BJ (cell line): ENCODE measurements around the gene OSBPL1A. TPM values are rescaled to one million over a fixed set of nuclear protein-coding genes. Genes with fewer than 3 reads are reported as not detected.

Experiments used
- CTCF ChIA-PET: fragments of 350-600 bp; formaldehyde crosslinking; extraction: SDS; loops from one replicate; lab custom pipeline; 2021; ENCODE audit warnings: antibody characterized with exemption, inconsistent platforms; lab: Yijun Ruan, JAX
- POLR2A ChIA-PET: fragments of 300-600 bp; sonication (Branson Sonifier 250); formaldehyde crosslinking; extraction: SDS; loops from one replicate; lab custom pipeline; 2021; ENCODE audit warnings: antibody characterized with exemption; lab: Charles Lee
- DNase-seq: peaks from one replicate; pipeline ENCODE4 v3.0.0-alpha.2; 2011; ENCODE audit warnings: low read depth
- H3K27me3 ChIP-seq: 2 replicates; pipeline ENCODE4 v1.6.0; 2011; ENCODE audit warnings: low read length; ENCODE audit not compliant: control insufficient read depth, insufficient read depth
- H3K36me3 ChIP-seq: 2 replicates; pipeline ENCODE4 v1.5.1; 2011; ENCODE audit warnings: low read length; ENCODE audit not compliant: control insufficient read depth, insufficient read depth
- H3K4me3 ChIP-seq: 2 replicates; pipeline ENCODE4 v1.5.1; 2011; ENCODE audit warnings: low read depth, mild to moderate bottlenecking, control low read depth, low read length
- CTCF ChIP-seq: IDR thresholded peaks from 2 replicates; pipeline ENCODE4 v1.5.1; 2011; ENCODE audit warnings: low read depth, mild to moderate bottlenecking, control low read depth, inconsistent platforms, low read length, moderate library complexity; ENCODE audit not compliant: insufficient read depth
- polyA minus RNA-seq: library from RNA; depleted of rRNA, polyadenylated mRNA; stranded (reverse); fragments of >200 nt; gene quantifications from 2 replicates; pipeline ENCODE4 v1.2.3, GENCODE V29; 2011; rRNA and poly(A)+ RNA removed
- polyA plus RNA-seq: library from polyadenylated mRNA; depleted of rRNA; stranded (reverse); fragments of >200 nt; gene quantifications from 2 replicates; pipeline ENCODE4 v1.2.3, GENCODE V29; 2011; rRNA removed

OSBPL1A gene
- 20.1 and 30.9 TPM in 2 replicates for polyA plus RNA-seq
- polyA minus RNA-seq: 8.4 and 10.9 TPM in 2 replicates

- H3K36me3 ChIP-seq: no peaks in the 10 kb centered on the region
- DNase-seq: peak; percentile 45
- H3K4me3 ChIP-seq: peak within 1 kb of the TSS; percentile 72
- TF ChIP-seq CTCF: no peak
- ChIA-PET POLR2A (interaction anchor here (0.6 kb wide), 1 partner anchor 49 kb away, joined by 12 read pairs; no protein-coding TSS in a partner anchor), CTCF (interaction anchor here (1.0 to 2.3 kb wide), 3 partner anchors 9 to 38 kb away, joined by 3 to 10 read pairs (median 4); no protein-coding TSS in a partner anchor)
- H3K27me3 ChIP-seq: no peaks in the 10 kb centered on the region
These were observed at the start of gene OSBPL1A for GRCh38 chr18:24397694-24398368. Gene OSBPL1A, minus strand, starts transcription at chr18:24397824. Its CDS starts 20,291 bp downstream, at chr18:24377533.

- DNase-seq: no peak
- H3K36me3 ChIP-seq: peaks cover 5% of the 10 kb centered on the region; the same call in 1 of the 2 replicates
- CTCF ChIA-PET: interaction anchor here (0.6 to 1.4 kb wide), 3 partner anchors 13 to 1418 kb away, joined by 3 to 7 read pairs (median 7); no protein-coding TSS in a partner anchor
- no peaks in the 10 kb centered on the region for H3K27me3 ChIP-seq
- no peak overlapping the region for H3K4me3 ChIP-seq
- POLR2A ChIA-PET: interaction anchor here (0.5 kb wide), 1 partner anchor 49 kb away, joined by 12 read pairs; the partner anchor contains the start of gene OSBPL1A
- peak; percentile 15; the same call in 1 of the 2 replicates for TF ChIP-seq CTCF
These were observed 49.4 kb upstream of the OSBPL1A start for GRCh38 chr18:24446953-24447538.

DNA sequence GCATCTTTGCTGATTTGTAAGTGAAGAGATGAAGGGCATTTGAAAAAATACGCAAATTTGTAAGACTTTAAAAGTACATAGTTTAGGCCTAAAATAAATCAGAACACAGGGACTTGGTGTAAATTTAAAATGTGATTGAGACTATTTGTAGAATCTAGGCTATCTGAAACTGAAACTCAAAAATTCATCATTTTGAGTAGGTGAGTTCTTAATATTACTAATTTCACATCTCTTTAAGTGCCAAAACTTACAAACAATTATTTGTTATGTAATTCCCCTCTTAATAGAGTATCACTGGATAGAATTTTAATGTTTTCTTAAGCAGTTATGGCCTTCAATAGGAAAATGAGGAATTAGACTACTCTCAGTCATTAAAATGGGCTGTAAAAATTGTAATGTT lies 48.8 kb upstream of the OSBPL1A start:
- no peak for DNase-seq
- Histone ChIP-seq H3K36me3 (peaks cover 4% of the 10 kb centered on the region), H3K4me3 (no peak overlapping the region), H3K27me3 (no peaks in the 10 kb centered on the region)
- CTCF ChIA-PET: interaction anchor here (0.6 to 1.4 kb wide), 3 partner anchors 12 to 1417 kb away, joined by 3 to 7 read pairs (median 7); no protein-coding TSS in a partner anchor
- POLR2A ChIA-PET: no interaction called here
- TF ChIP-seq CTCF: no peak

GRCh38 chr18:24443870-24444269 lies 46.2 kb upstream of the OSBPL1A start:
- Histone ChIP-seq H3K36me3 (peaks cover 4% of the 10 kb centered on the region), H3K4me3 (no peak overlapping the region), H3K27me3 (no peaks in the 10 kb centered on the region)
- POLR2A ChIA-PET: no interaction called here
- no peak for TF ChIP-seq CTCF
- DNase-seq: no peak
- CTCF ChIA-PET: interaction anchor here (1.0 to 1.9 kb wide), 3 partner anchors 10 to 45 kb away, joined by 3 to 5 read pairs (median 5); no protein-coding TSS in a partner anchor

DNA sequence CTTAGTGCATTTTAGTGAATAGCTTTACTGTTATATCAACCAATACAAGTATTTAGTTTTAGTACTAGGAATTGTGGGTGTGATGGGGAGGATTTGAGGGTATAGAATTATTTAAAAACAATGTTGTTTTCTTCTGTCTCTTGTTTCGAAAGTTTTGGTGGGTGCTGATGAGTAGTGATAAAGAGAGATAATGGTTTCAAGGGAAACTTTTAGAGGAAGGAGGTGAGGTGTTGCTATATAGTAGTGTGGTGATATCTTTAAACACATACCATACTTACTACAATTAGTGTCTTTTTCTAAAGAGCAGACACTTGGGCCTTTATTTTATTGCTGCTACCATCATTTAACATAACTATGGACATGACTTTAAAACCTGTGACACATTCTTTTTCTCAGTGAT lies 39.3 kb upstream of the OSBPL1A start:
- POLR2A ChIA-PET: no interaction called here
- TF ChIP-seq CTCF: no peak
- Histone ChIP-seq H3K27me3 (no peaks in the 10 kb centered on the region), H3K36me3 (no peaks in the 10 kb centered on the region; the same call in 1 of the 2 replicates), H3K4me3 (no peak overlapping the region)
- CTCF ChIA-PET: no interaction called here
- DNase-seq: no peak
